NCI-H1105 treated with DMSO at 0.1 percent for 48 hours (cell line): ENCODE results near the gene RGPD4.
"Not testable (repeated sequence)": the region's sequence is repeated elsewhere in the genome, so short reads cannot be mapped to it uniquely, and the experiment has no call there.

Source experiments
- DNase-seq: peaks from one replicate; lab custom pipeline; 2025; lab: John Stamatoyannopoulos, UW

RGPD4 gene

GRCh38 chr2:107826749-107827148 lies at the start of gene RGPD4:
Gene RGPD4 (plus strand): TSS chr2:107826892. CDS start chr2:107827014, 122 bp downstream.
- not testable (repeated sequence) for DNase-seq

- no peak for DNase-seq
These were observed 48.7 kb upstream of the RGPD4 start for GRCh38 chr2:107777974-107778373.

DNA sequence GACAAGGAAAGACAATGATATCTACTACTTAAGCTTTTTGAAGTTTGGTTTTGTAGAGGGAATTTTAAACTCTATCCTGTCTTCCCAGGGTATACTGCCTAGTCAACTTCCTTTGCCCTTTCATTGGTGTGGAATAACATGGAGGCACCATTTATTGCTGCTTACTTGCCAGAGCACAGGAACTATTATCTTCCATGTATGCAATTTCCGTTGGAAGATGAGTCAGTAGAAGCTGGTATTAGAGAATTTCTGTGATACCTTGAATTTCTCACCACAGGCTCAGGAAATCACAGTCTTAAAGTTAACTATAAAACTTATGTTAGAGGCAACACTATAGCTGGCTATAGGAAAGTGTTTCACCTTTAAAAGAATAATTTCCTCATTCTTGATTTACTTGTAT lies 40.9 kb upstream of the RGPD4 start:
- DNase-seq = no peak

DNA sequence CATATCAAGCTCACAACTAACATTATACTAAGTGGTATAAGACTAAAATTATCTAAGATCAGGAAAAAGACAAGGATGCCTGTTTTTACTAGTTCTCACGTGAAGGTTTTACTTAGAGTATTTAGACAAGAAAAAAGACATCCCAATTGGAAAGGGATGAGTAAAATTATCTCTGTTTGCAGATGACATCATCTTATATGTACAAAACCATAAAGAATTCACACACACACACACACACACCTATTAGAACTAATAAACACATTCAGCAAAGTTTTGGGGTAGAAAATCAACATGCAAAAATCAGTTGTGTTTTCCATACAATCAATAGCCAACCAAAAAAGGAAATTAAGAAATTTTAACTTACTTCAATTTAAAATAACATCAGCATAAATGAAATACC lies 35.9 kb upstream of the RGPD4 start:
- no peak for DNase-seq

DNA sequence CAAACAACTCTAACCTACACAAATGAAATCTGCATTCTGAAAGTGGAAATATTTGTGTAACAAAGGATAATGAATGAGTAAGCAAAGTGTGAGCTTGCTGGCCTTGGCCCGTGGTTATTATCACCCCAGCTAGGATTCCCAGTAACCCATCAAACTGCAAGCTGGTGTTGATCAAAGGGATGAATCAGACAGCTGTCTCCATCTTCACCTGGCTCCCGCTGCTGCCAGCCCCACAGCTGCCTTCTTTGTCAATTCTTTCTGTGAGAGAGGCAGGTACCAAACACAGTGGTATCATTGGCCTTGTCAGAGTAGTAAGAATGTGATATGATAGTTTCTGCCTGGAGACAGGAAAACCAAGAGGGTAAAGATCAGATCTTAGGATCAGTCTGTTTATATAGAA lies 25.2 kb upstream of the RGPD4 start:
- DNase-seq = peak; percentile 91

DNA sequence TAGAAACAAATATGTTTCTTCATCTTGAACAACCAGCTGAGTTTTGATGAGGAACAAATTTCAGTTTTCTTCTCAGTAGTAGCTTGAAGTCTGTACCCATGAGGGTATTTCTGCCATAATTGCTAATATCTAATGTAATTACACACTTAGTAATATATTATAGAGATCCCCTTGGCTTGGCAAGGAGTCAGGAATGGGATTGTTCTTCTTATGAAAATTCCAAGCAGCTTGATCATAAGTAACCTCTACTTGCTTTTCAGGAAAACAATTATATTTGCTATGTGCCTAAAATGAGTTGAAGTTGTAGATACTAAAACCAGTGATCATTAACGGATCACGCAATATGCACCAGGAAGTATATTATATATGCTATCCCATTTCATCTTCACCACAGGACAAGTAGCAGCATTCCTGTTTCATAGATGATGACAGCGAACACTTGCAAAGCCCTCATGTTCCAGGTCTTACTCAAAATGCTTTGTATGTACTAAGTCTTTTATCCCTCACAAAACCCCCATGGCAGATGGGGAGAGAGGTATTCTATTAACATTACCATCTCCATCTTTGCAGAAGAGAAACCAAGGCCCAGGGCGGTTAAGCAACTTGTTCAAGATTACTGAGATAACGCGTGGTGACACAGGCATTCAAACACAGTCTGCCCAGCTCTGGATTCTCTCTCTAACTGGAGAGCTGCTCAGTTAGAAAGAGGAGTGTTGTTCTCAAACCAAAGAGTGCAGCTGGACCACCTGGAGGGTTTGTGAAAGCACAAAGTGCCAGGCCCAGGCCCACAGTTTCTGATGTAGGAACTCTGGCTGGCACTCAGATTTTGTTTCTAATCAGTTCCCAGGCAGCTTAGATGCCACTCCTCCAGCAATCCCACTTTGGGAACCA lies 21.8 kb upstream of the RGPD4 start:
- DNase-seq = peak; percentile 16

DNA sequence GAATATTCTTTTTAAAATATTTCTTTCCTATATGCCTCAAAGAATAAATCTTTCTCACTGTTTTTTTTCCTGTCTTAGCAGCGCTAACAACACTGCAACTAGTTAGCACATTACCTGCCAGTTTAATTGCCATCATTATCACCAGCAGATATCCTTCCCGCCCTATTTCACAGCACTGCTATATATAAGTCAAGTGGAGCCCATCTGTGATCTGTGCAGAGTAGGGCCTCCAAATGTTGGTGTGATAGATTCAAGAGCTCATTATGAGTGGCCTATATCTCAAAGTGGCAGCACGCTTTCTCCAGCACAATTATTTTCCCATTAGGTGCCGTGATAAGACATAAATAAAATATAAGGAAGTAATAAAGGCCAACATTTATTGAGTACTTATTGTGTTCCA lies 19.8 kb upstream of the RGPD4 start:
- peak; percentile 44 for DNase-seq

- no peak for DNase-seq
These were observed 18.7 kb upstream of the RGPD4 start for GRCh38 chr2:107807988-107808387.

- DNase-seq = peak; percentile 71
These were observed 17.7 kb upstream of the RGPD4 start for GRCh38 chr2:107808959-107809358.

DNA sequence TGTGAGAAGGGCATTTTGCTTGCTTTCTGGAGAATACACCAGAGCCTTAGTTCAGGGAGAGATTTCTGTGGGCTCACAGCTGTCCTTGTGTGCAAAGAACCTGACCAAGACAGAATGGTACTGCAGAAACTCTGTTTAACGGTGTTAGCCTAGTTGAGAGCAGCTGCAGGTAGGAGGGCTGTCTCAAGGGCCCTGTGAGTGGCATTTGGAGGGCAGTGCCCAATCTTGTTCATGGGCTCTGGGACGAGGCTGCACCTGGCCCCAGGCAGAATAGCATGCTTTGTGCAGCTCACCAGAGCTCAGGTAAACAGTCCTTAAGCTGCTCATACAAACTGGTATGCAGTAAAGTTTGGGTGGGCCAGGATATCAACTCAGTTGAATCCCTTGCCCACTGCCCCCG lies 16.9 kb upstream of the RGPD4 start:
- peak; percentile 97 for DNase-seq

- no peak for DNase-seq
These were observed 16.0 kb upstream of the RGPD4 start for GRCh38 chr2:107810734-107811133.

- peak; percentile 24 for DNase-seq
These were observed 15.3 kb upstream of the RGPD4 start for GRCh38 chr2:107811411-107811810.

- peak; percentile 45 for DNase-seq
These were observed 14.7 kb upstream of the RGPD4 start for GRCh38 chr2:107812006-107812405.

DNA sequence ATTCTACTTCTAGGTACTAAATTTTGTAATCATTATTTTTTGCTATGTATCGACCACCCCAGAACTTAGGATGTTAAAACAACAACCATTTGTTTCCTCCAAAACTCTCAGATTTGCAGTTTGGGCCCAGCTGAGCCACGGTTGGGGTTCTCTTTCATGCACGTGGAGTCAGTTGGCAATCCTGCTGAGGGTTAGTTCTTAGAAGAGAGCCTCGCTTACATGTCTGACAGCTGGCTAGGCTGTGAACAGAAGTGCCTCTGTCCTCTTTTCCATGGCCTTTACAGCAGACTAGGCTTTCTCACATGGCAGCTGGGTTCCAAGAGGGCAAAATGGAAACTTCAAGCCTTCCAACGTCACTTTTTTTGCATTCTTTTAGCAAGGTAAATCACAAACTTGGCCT lies 9.3 kb upstream of the RGPD4 start:
- DNase-seq = no peak

- DNase-seq = no peak
These were observed 4.4 kb upstream of the RGPD4 start for GRCh38 chr2:107822302-107822701.

DNA sequence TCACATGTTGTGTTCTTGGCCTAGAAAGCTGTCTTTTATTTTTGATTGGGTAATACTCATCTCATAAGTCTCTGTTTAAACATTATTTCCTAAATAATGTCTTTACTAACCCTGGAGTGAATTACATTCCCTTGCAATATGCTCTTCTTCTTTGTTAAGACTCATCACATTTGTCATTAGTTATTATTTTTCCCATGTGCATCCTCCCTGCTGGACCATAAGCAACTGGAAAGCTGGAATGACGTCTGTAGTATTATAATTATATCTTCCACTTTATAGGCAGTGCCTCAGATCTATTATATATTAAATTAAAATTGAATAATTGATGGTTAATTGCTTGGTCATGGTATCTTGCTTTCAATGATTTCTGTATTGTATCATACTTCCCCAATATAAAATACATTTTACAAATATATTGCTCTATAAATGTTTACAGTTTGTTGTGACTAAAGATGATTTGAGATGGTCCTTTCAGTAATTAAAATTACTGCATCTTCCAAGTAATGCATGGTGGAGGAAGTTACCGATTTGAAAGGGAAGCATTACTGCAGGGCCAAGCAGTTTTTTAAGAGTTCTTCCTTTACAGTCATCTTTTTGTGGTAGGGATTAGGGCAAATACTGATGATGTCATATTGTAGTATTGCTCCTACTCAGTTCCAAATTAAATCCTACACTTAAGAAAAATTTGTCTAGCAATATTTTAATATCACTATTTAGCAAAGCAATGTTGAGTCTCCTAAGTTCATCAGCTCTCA lies 2.1 kb upstream of the RGPD4 start:
- peak; percentile 28 for DNase-seq

GRCh38 chr2:107825206-107825563 lies 1.5 kb upstream of the RGPD4 start:
- DNase-seq = no peak

- DNase-seq = not testable (repeated sequence)
These were observed 2.8 kb downstream of the RGPD4 start for GRCh38 chr2:107829514-107829913.

DNA sequence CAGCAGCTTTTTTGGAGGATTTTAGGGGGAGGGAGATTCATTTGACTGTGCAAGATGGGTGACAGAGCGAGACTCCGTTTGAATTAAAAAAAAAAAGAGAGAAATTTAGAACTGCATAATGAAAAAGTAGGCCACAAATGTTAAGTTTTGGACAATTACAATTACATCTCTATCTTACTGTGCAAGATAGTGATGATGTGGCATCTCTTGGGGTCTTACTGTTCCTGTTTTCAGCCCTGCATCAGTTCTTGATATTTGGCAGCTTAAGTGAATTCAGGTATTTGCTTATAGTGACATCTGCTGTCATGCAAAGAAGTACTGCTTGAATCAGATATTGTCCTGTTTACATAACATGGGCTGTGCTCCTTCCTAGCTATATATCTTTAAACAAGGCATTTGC lies 6.5 kb downstream of the RGPD4 start:
- peak; percentile 12 for DNase-seq

GRCh38 chr2:107833618-107834017 lies 6.9 kb downstream of the RGPD4 start:
- not testable (repeated sequence) for DNase-seq

DNA sequence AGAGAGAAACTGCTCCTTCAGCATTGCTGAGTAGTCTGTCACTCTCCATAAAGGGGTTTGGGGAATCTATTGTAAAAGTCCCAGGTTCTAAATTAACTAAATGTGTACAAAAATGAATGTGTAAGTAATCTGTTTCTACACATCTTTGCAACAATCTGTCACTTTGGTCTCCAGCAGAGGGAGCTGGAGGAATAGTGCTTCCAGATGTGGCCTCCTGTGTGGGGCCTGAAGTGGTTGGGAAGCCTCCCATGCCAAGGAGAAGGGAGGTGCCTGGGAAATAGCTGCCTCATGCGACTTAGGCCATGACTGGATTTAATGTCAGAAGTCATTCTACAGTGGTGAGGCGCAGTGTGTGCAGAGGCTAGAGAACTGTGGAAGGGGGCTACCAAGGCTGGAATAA lies 89.4 kb downstream of the RGPD4 start:
- DNase-seq = not testable (repeated sequence)

DNA sequence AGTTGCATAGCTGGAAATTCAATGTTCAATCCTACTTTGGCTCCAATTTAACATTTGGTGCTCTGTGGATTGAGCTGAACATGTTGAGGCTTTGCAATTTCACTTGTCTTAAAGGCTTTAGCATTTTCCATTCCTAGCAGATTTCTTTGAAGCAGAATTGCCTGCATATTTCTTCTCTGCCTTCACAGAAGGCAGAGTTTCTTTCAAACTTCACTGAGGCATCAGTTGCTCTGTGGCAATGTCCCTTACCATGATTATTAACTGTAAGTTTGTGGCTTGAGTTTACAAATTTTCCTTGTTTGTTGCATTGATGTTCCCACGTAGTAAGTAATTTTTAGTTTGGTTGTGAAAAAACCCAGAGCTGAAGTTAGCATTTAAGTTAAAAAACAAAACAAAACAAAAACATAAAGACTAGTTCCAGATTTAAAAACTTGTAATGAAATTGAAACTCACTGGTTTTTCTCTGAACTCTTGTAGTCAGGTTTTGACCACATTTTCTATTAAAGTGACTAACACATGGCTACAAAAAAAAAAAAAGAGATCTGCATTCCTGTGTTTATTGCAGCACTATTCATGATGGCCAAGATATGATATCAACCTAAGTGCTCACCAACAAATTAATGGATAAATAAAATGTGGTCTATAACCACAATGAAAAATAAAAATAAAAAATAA lies 90.1 kb downstream of the RGPD4 start:
- not testable (repeated sequence) for DNase-seq
